K562 (cell line): Measurements from ENCODE around the gene ACSL3. TPM values are rescaled to one million over a fixed set of nuclear protein-coding genes. Genes with fewer than 3 reads are reported as not detected.

Source experiments
- ATAC-seq: fragments of 200-7000 bp; cut with Tn5 transposase; 3 replicates; pipeline ENCODE4 v1.9.1; 2020; ENCODE audit warnings: moderate library complexity
- BruUV-seq: library from RNA; stranded (reverse); fragments of 400-500 nt; replicated peaks from 2 replicates; lab custom pipeline; 2021; lab: Mats Ljungman, UMichigan
- CTCF ChIA-PET: fragments of 300-600 bp; formaldehyde crosslinking; extraction: SDS; loops from one replicate; lab custom pipeline; 2021; ENCODE audit warnings: low intra/inter-chr PET ratio; lab: Yijun Ruan, JAX
- POLR2A ChIA-PET: fragments of 300-600, 350-650 bp; sonication (Branson Sonifier 250); formaldehyde crosslinking; extraction: SDS; loops from one replicate; lab custom pipeline; 2021; ENCODE audit warnings: antibody characterized with exemption, inconsistent platforms; lab: Yijun Ruan, JAX
- DNase-seq, 4 experiments: peaks; one replicate each; pipeline versions ENCODE4 v3.0.0 to v3.0.0-alpha.2; 2011 to 2018; ENCODE audit warnings: low spot score in 3 of 4, mixed read lengths in 3 of 4; ENCODE audit errors: extremely low read depth in 1 of 4
- FAIRE-seq: peaks from 2 replicates; lab custom pipeline; 2011; peaks lifted over from hg19 to GRCh38; lab: Jason Lieb, UNC
- H2AFZ ChIP-seq: 2 replicates; pipeline ENCODE4 v1.6.0; 2011; ENCODE audit warnings: low read depth, low read length, control low read depth, inconsistent platforms
- H3K27ac ChIP-seq: fragments of 200-600 bp; 3 replicates; pipeline ENCODE4 v1.8.0; 2011; ENCODE audit warnings: low read depth, mild to moderate bottlenecking, control low read depth, inconsistent platforms, low read length, moderate library complexity, mixed read lengths; ENCODE audit errors: extremely low read depth
- H3K27me3 ChIP-seq, 2 experiments: fragments of 300-600 bp in 1 of 2; 2 replicates in 1 of 2; 3 replicates in 1 of 2; pipeline versions ENCODE4 v1.6.0 to v1.8.0; 2011; ENCODE audit warnings: inconsistent platforms in 2 of 2, low read length in 2 of 2, mild to moderate bottlenecking in 1 of 2, mixed read lengths in 1 of 2, moderate library complexity in 1 of 2; ENCODE audit not compliant: control insufficient read depth in 2 of 2, insufficient read depth in 2 of 2
- H3K36me3 ChIP-seq: fragments of 300-600 bp; 3 replicates; pipeline ENCODE4 v1.8.0; 2011; ENCODE audit warnings: mild to moderate bottlenecking, low read length, inconsistent platforms; ENCODE audit not compliant: control insufficient read depth, insufficient read depth
- H3K4me1 ChIP-seq, 2 experiments: fragments of 200-600 bp in 1 of 2; replicated peaks in 1 of 2; 2 replicates in 1 of 2; 3 replicates in 1 of 2; pipeline versions ENCODE4 v1.5.1 to v1.8.0; 2011; ENCODE audit warnings: inconsistent platforms in 2 of 2, low read length in 2 of 2, mild to moderate bottlenecking in 1 of 2, mixed read lengths in 1 of 2, moderate library complexity in 1 of 2; ENCODE audit not compliant: control insufficient read depth in 2 of 2, insufficient read depth in 2 of 2
- H3K4me2 ChIP-seq: 2 replicates; pipeline ENCODE4 v1.6.1; 2011; ENCODE audit warnings: low read length, control low read depth, inconsistent platforms, mixed read lengths; ENCODE audit not compliant: insufficient read depth
- H3K4me3 ChIP-seq: fragments of 200-600 bp; sonication (generic), shearing (Covaris generic); 2 replicates; pipeline ENCODE4 v1.5.1; 2016; ENCODE audit warnings: control low read depth, inconsistent platforms
- H3K79me2 ChIP-seq: fragments of 200-600 bp; 3 replicates; pipeline ENCODE4 v1.8.0; 2011; ENCODE audit warnings: low read length, inconsistent platforms; ENCODE audit not compliant: control insufficient read depth, insufficient read depth
- H3K9ac ChIP-seq, 2 experiments: 2 replicates each; pipeline versions ENCODE4 v1.6.0 to v1.6.1; 2011; ENCODE audit warnings: low read depth in 2 of 2, low read length in 2 of 2, control low read depth in 1 of 2, inconsistent platforms in 1 of 2, mild to moderate bottlenecking in 1 of 2, mixed read lengths in 1 of 2; ENCODE audit not compliant: insufficient read depth in 1 of 2
- H3K9me1 ChIP-seq: one replicate; pipeline ENCODE4 v1.6.0; 2011; ENCODE audit warnings: inconsistent platforms, mild to moderate bottlenecking, low read length, moderate library complexity; ENCODE audit not compliant: control insufficient read depth, insufficient read depth
- H3K9me3 ChIP-seq: replicated peaks from 2 replicates; pipeline ENCODE4 v1.5.1; 2011; ENCODE audit warnings: low read depth, low read length, inconsistent platforms; ENCODE audit not compliant: control insufficient read depth, insufficient read depth
- H4K20me1 ChIP-seq: replicated peaks from 2 replicates; pipeline ENCODE4 v1.6.1; 2011; ENCODE audit warnings: low read length, inconsistent platforms, mixed read lengths; ENCODE audit not compliant: control insufficient read depth, insufficient read depth
- AFF4 ChIP-seq: sonication (generic); formaldehyde crosslinking; IDR thresholded peaks from 2 replicates; pipeline ENCODE4 v1.8.0; 2023; ENCODE audit warnings: mild to moderate bottlenecking, missing genetic modification reagents
- BRCA1 ChIP-seq, 2 experiments: fragments of 450-650 bp in 1 of 2; sonication (generic) in 1 of 2; formaldehyde crosslinking in 1 of 2; IDR thresholded peaks; 2 replicates each; pipeline versions ENCODE4 v1.5.0 to v1.6.1; 2017 to 2020; ENCODE audit warnings: mild to moderate bottlenecking in 1 of 2, missing genetic modification reagents in 1 of 2
- CGGBP1 ChIP-seq: fragments of 250-450 bp; sonication (Bioruptor Pico); IDR thresholded peaks from 2 replicates; pipeline ENCODE4 v1.9.0; 2021; ENCODE audit warnings: mild to moderate bottlenecking
- E2F8 ChIP-seq: fragments of 450-650 bp; IDR thresholded peaks from 2 replicates; pipeline ENCODE4 v1.7.1; 2018; ENCODE audit warnings: mild to moderate bottlenecking, low read depth; ENCODE audit not compliant: partially characterized antibody
- ELF1 ChIP-seq: fragments of 200-800 bp; sonication (Bioruptor generic); IDR thresholded peaks from 2 replicates; pipeline ENCODE4 v1.6.1; 2016; ENCODE audit warnings: missing genetic modification characterization, missing compliant biosample characterization
- HMG20A ChIP-seq: fragments of 450-650 bp; formaldehyde crosslinking; conservative IDR thresholded peaks from 2 replicates; pipeline ENCODE4 v1.4.0; 2020; ENCODE audit warnings: mild to moderate bottlenecking, mixed read lengths
- MCM5 ChIP-seq: fragments of 450-650 bp; IDR thresholded peaks from 2 replicates; pipeline ENCODE4 v1.6.1; 2016; ENCODE audit warnings: low read depth
- RAD21 ChIP-seq, 2 experiments: fragments of 250-450 bp in 1 of 2; fragments of 450-650 bp in 1 of 2; sonication (Bioruptor Pico) in 1 of 2; formaldehyde crosslinking in 1 of 2; IDR thresholded peaks in 1 of 2; conservative IDR thresholded peaks in 1 of 2; 2 replicates each; pipeline versions ENCODE4 v1.4.0 to v1.8.0; 2020 to 2022; ENCODE audit warnings: mild to moderate bottlenecking in 2 of 2, moderate library complexity in 1 of 2
- SMARCE1 ChIP-seq: fragments of 450-650 bp; IDR thresholded peaks from 2 replicates; pipeline ENCODE4 v1.7.1; 2016; ENCODE audit warnings: mild to moderate bottlenecking
- TBL1XR1 ChIP-seq, 2 experiments: IDR thresholded peaks; 2 replicates each; pipeline ENCODE4 v1.6.1; 2012; ENCODE audit warnings: improper control_type of control experiment in 2 of 2, low read length in 2 of 2, mild to moderate bottlenecking in 1 of 2
- THRA ChIP-seq: fragments of 450-650 bp; IDR thresholded peaks from 2 replicates; pipeline ENCODE4 v1.6.1; 2017; ENCODE audit warnings: mild to moderate bottlenecking, moderate library complexity
- TOE1 ChIP-seq, 2 experiments: fragments of 450-650 bp in 1 of 2; sonication (generic) in 1 of 2; formaldehyde crosslinking in 1 of 2; IDR thresholded peaks; 2 replicates each; pipeline versions ENCODE4 v1.7.1 to v1.8.0; 2016 to 2022; ENCODE audit warnings: borderline replicate concordance in 2 of 2, mild to moderate bottlenecking in 2 of 2, antibody characterized with exemption in 1 of 2, inconsistent platforms in 1 of 2, low read depth in 1 of 2, missing genetic modification reagents in 1 of 2, moderate library complexity in 1 of 2
- ZNF143 ChIP-seq: sonication (generic); formaldehyde crosslinking; IDR thresholded peaks from 2 replicates; pipeline ENCODE4 v1.9.0; 2022; ENCODE audit warnings: mild to moderate bottlenecking, missing genetic modification reagents
- ZNF184 ChIP-seq: sonication (generic); formaldehyde crosslinking; IDR thresholded peaks from 2 replicates; pipeline ENCODE4 v1.5.0; 2020; ENCODE audit warnings: missing genetic modification reagents
- WGBS: fragments of 100-300 bp; shearing (Covaris generic); methylation state at CpG from one replicate; pipeline ENCODE4 v1.1.6; 2016; ENCODE audit warnings: low coverage, mixed read lengths; ENCODE audit not compliant: insufficient coverage; ENCODE audit errors: missing lambda C conversion rate; 5-methylcytosine and 5-hydroxymethylcytosine counted together
- in situ Hi-C: fragments of 300-500 bp; cut with MboI; formaldehyde crosslinking; loops from 4 replicates; pipeline ENCODE4 v1.15.0; 2018; ENCODE audit warnings: inconsistent platforms, mixed read lengths
- intact Hi-C: fragments of 100-400 bp; cut with micrococcal nuclease; formaldehyde crosslinking; loops from 2 replicates; pipeline ENCODE4 v1.14.2; 2022
- polyA plus RNA-seq, 8 experiments: library from polyadenylated mRNA; depleted of rRNA in 4 of 8; stranded (reverse) in 5 of 8; unstranded in 3 of 8; fragments of >200 nt; fragmentation: Nextera tagmentation in 2 of 8; fragmentation: Illumina TruSeq in 1 of 8; extraction: Ambion mirVana in 2 of 8; extraction: Trizol in 1 of 8; gene quantifications; 2 replicates each; pipeline versions ENCODE4 v1.2.1 to v1.2.3, GENCODE V29; 2011 to 2014; ENCODE audit warnings: inconsistent platforms in 1 of 8, missing spikeins in 1 of 8
- total RNA-seq, 7 experiments: library from RNA; depleted of rRNA in 6 of 7; stranded (reverse); fragments of >200 nt in 6 of 7; fragmentation: Illumina TruSeq in 2 of 7; extraction: Trizol in 2 of 7; gene quantifications; 2 replicates each; pipeline versions ENCODE4 v1.2.1 to v1.2.3, GENCODE V29; 2011 to 2021; ENCODE audit warnings: low replicate concordance in 1 of 7

ACSL3 gene
- total and polyA plus RNA-seq, 9 of the 15 experiments (the other 6 are each of a cell fraction or from before 2014, with no cell fraction given): 21.3 to 123 (median 85.2) TPM

DNA sequence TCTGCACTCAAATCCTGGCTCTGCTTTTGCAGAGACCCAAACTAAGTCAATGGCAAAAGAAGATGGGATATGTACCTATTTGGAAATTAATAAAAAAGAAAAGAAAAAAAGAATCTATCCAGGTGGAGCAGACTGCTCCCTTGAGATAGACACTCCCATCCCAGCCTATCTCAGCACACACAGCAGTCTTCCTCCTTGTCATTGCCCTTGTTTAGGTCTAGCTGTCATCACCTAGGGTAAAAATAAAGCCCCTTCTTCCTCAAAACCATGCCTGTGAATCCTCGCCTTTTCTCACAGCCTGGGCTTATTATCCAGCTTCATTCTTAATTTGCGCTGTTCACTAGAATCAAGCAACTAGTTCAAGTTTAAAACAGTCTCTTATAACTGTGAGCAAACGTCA, 30.7 kb upstream of the ACSL3 start:
- ATAC-seq (peak; percentile 92), FAIRE-seq (peak; percentile 83), DNase-seq (peak; percentile 30 to 71 (median 61))
- H3K79me2 ChIP-seq: no peaks in the 10 kb centered on the region
- H3K9ac ChIP-seq: no peak overlapping the region
- 6% methylated on average over 3 of the region's 3 CpGs for WGBS
- BruUV-seq: no TSS peak
- peaks cover 5 to 13% of the 10 kb centered on the region in 2 experiments; a peak in 3 of 5 replicates for H3K4me1 ChIP-seq
- H2AFZ ChIP-seq: peak overlapping the region; percentile 58
- intact Hi-C loops (no loop called here), in situ Hi-C loops (no loop called here)
- H4K20me1 ChIP-seq: no peaks in the 10 kb centered on the region
- H3K27me3 ChIP-seq: no peaks in the 10 kb centered on the region
- peak overlapping the region; percentile 42 for H3K4me2 ChIP-seq
- POLR2A ChIA-PET: interaction anchor here (1.0 kb wide), 1 partner anchor 124 kb away, joined by 4 read pairs; no protein-coding TSS in a partner anchor
- H3K27ac ChIP-seq: peak overlapping the region; percentile 18; the same call in 1 of the 3 replicates
- H3K9me1 ChIP-seq: no peaks in the 10 kb centered on the region
- no peak overlapping the region for H3K4me3 ChIP-seq
- CTCF ChIA-PET: no interaction called here
- no peaks in the 10 kb centered on the region for H3K9me3 ChIP-seq
- no peaks in the 10 kb centered on the region for H3K36me3 ChIP-seq
- TF ChIP-seq ZNF184: no peak
- TF ChIP-seq HMG20A: no peak
- TF ChIP-seq RAD21 (CRISPR knock-in tag; conservative IDR thresholded peaks at IDR 0.05 in 1 of 2, IDR thresholded peaks at IDR 0.05 in 1 of 2): no peak
- TF ChIP-seq TOE1 (IDR thresholded peaks at IDR 0.05; ENCODE audit: borderline replicate concordance): no peak
- TF ChIP-seq TOE1 (CRISPR knock-in tag; IDR thresholded peaks at IDR 0.05; ENCODE audit: borderline replicate concordance, low read depth): no peak
- no peak for TF ChIP-seq E2F8
- TF ChIP-seq CGGBP1 (CRISPR knock-in tag): no peak
- TF ChIP-seq AFF4 (CRISPR knock-in tag): no peak
- TF ChIP-seq THRA: no peak
- no peak for TF ChIP-seq ZNF143 (CRISPR knock-in tag)
- no peak for TF ChIP-seq MCM5
- TF ChIP-seq SMARCE1: peak; percentile 71
- no peak; a peak in 2 of 4 replicates for TF ChIP-seq TBL1XR1 (IDR thresholded peaks at IDR 0.05; ENCODE audit: low read length in 2 of 2)
- TF ChIP-seq BRCA1 (IDR thresholded peaks at IDR 0.05): no peak
- TF ChIP-seq BRCA1 (CRISPR knock-in tag; IDR thresholded peaks at IDR 0.05): no peak
- TF ChIP-seq ELF1 (tag): no peak
